Naive B cell (primary cell): Measurements from ENCODE around the gene GPD1L. TPM values are rescaled to one million over a fixed set of nuclear protein-coding genes. Genes with fewer than 3 reads are reported as not detected.
"Not testable (repeated sequence)": the region's sequence is repeated elsewhere in the genome, so short reads cannot be mapped to it uniquely, and the experiment has no call there.

Experiments used
- ATAC-seq, 2 donors: fragments of 150-1000 bp; cut with Tn5 transposase; 2 replicates each; pipeline ENCODE4 v1.10.0; 2021; ENCODE audit warnings: low read depth in 2 of 2, mild to moderate bottlenecking in 2 of 2, moderate library complexity in 2 of 2
- DNase-seq: peaks from one replicate; pipeline ENCODE4 v3.0.0; 2022
- H3K27ac Mint-ChIP-seq, 6 donors: one replicate each; pipeline ENCODE4 v1.8.0; 2020 to 2022; ENCODE audit warnings: mild to moderate bottlenecking in 6 of 6, mixed read lengths in 6 of 6, moderate library complexity in 5 of 6, inconsistent platforms in 2 of 6
- H3K27me3 Mint-ChIP-seq, 3 donors: one replicate each; pipeline ENCODE4 v1.8.0; 2021 to 2022; ENCODE audit warnings: mixed read lengths in 3 of 3, mild to moderate bottlenecking in 1 of 3
- H3K36me3 Mint-ChIP-seq, 2 donors: one replicate each; pipeline ENCODE4 v1.8.0; 2020 to 2022; ENCODE audit warnings: mixed read lengths in 2 of 2, inconsistent platforms in 1 of 2, mild to moderate bottlenecking in 1 of 2
- H3K4me1 Mint-ChIP-seq, 3 donors: one replicate each; pipeline ENCODE4 v1.8.0; 2020 to 2022; ENCODE audit warnings: mixed read lengths in 3 of 3, inconsistent platforms in 1 of 3, mild to moderate bottlenecking in 1 of 3, moderate library complexity in 1 of 3
- H3K4me3 Mint-ChIP-seq, 8 donors: one replicate each; pipeline ENCODE4 v1.8.0; 2020 to 2022; ENCODE audit warnings: mild to moderate bottlenecking in 8 of 8, mixed read lengths in 8 of 8, moderate library complexity in 8 of 8, inconsistent platforms in 2 of 8
- H3K9me3 Mint-ChIP-seq, 7 donors: one replicate each; pipeline ENCODE4 v1.8.0; 2020 to 2022; ENCODE audit warnings: mixed read lengths in 7 of 7, mild to moderate bottlenecking in 5 of 7, inconsistent platforms in 2 of 7, moderate library complexity in 1 of 7
- polyA plus RNA-seq, 6 donors: library from polyadenylated mRNA; unstranded; fragments of 300-500 nt; fragmentation: Illumina TruSeq; gene quantifications; one replicate each; pipeline ENCODE4 v1.2.3, GENCODE V29; 2021; ENCODE audit warnings: low read depth in 6 of 6

Gene GPD1L
- polyA plus RNA-seq, 6 donors from 2014 or later: 2.7 to 7.4 (median 5.3) TPM

DNA sequence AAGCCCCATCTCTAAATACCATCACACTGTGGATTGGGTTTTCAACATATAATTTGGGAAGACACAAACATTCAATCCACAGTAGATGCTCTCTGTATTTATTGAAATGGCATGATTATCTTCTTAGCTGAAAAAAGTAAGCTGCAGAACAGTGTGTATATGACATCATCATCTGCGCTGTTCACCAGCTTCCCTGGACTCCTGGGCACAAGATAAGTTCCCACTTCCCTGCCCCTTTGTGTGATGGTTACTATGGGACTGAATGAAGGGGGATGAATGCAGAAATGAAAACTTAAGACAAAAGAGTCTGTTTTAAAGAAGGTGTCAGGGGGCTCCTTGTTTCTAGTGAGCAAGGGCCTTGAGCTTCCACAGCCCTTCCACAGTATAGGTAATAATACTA, 20.0 kb upstream of the GPD1L start:
- Mint-ChIP-seq H3K9me3 (peaks cover 1 to 13% (median 10%) of the 10 kb centered on the region in 7 donors), H3K27me3 (no peaks in the 10 kb centered on the region), H3K27ac (no peak overlapping the region), H3K4me3 (no peak overlapping the region), H3K36me3 (peaks cover 0 to 23% of the 10 kb centered on the region in 2 donors), H3K4me1 (peaks cover 2 to 4% (median 2%) of the 10 kb centered on the region in 3 donors)
- no peak for ATAC-seq
- no peak for DNase-seq

DNA sequence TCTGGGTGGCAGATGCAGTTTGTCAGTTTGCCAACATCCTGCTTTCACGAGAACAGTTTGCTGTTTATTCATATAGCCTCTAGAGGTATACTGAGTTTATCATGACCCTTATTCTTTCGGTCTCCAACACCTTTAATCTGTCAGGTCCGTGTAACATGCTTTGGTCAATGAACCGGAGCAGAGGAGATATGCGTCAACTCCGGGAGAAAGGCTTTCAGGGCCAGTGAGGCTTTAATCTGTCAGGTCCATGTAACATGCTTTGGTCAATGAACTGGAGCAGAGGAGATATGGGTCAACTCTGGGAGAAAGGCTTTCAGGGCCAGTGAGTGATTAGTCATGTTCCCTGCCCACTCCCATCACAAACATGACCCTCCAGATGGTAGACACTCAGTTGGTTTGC, 16.9 kb upstream of the GPD1L start:
- no peak overlapping the region for H3K27ac Mint-ChIP-seq
- ATAC-seq: no peak
- peaks cover 0 to 10% (median 9%) of the 10 kb centered on the region in 3 donors for H3K27me3 Mint-ChIP-seq

DNA sequence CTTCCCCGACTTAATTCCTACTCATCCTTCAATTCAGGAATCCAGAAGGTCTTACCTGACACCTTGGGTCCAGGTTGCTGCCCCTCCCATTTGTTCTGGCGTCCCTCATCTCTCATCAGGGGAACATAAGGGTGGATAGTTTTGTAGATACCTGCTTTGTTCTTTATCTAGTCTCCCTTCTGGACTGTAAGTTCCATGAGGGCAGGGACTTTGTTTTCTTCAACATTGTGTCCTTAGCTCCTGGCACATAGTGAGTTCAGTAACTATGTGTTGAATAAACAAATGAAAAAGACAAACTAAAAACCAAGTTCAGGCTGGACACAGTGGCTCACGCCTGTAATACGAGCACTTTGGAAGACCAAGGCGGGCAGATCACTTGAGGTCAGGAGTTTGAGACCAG, 13.2 kb upstream of the GPD1L start:
- no peak overlapping the region for H3K27ac Mint-ChIP-seq
- peaks cover 4 to 14% (median 13%) of the 10 kb centered on the region in 3 donors for H3K4me1 Mint-ChIP-seq
- DNase-seq (no peak), ATAC-seq (no peak)
- H3K36me3 Mint-ChIP-seq: peaks cover 0 to 11% of the 10 kb centered on the region in 2 donors
- peaks cover 0 to 10% (median 9%) of the 10 kb centered on the region in 3 donors for H3K27me3 Mint-ChIP-seq
- H3K4me3 Mint-ChIP-seq: no peak overlapping the region
- peaks cover 0 to 13% (median 4%) of the 10 kb centered on the region in 7 donors for H3K9me3 Mint-ChIP-seq

More for the DNA sequence above, 16.9 kb upstream of the GPD1L start:
- H3K9me3 Mint-ChIP-seq: peaks cover 0 to 13% (median 8%) of the 10 kb centered on the region in 7 donors
- peaks cover 4 to 8% (median 8%) of the 10 kb centered on the region in 3 donors for H3K4me1 Mint-ChIP-seq
- peaks cover 0 to 13% of the 10 kb centered on the region in 2 donors for H3K36me3 Mint-ChIP-seq
- H3K4me3 Mint-ChIP-seq: peak overlapping the region in 1 of 8 donors; percentile 12
- DNase-seq: no peak

DNA sequence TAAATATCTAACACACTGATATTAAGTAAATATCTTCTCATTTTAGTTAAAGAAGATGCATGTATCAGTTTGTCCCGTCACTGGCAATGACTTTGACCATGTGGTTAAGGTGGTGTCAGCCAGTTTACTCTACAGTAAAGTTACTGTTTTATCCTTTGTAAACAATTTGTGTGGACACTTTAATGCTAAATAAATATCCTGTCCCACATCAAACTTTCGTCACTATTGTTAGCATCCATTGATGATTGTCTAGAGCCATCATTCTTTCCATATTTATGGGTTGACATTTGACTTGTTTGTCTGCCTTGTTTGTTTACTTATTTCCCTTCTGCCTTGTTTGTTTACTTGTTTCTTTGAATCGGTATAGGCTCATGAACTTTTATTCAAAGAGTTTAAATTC, 11.0 kb upstream of the GPD1L start:
- Mint-ChIP-seq H3K27ac (no peak overlapping the region), H3K4me3 (no peak overlapping the region), H3K36me3 (no peaks in the 10 kb centered on the region), H3K4me1 (peaks cover 9 to 14% (median 13%) of the 10 kb centered on the region in 3 donors), H3K27me3 (peaks cover 0 to 10% (median 9%) of the 10 kb centered on the region in 3 donors), H3K9me3 (peaks cover 0 to 4% (median 0%) of the 10 kb centered on the region in 7 donors)
- ATAC-seq (no peak), DNase-seq (no peak)

DNA sequence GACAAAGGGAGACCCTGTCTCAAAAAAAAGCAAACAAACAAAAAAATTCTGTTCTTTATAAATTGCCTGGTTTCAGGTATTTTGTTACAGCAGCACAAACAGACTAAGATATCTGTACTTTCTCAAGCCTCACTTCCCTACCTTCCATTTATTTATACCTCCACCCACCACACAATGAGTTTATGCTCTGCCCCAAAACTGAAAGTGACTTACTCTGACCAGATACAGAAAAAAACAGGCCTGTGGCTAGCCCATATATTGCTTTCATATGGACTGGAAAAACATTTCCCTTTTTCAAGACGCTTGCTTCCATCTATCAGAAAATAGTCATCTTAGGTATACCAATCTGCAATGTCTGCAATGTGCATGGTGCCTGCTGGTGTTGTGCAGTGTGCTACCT, 8.7 kb upstream of the GPD1L start:
- Mint-ChIP-seq H3K27me3 (peaks cover 0 to 7% (median 6%) of the 10 kb centered on the region in 3 donors), H3K36me3 (peaks cover 5 to 13% of the 10 kb centered on the region in 2 donors), H3K27ac (peak overlapping the region in 3 of 6 donors; percentile 14 to 56 (median 47)), H3K4me3 (no peak overlapping the region), H3K4me1 (peaks cover 4 to 6% (median 5%) of the 10 kb centered on the region in 3 donors), H3K9me3 (peaks cover 6 to 23% (median 19%) of the 10 kb centered on the region in 7 donors)
- DNase-seq (no peak), ATAC-seq (no peak)

DNA sequence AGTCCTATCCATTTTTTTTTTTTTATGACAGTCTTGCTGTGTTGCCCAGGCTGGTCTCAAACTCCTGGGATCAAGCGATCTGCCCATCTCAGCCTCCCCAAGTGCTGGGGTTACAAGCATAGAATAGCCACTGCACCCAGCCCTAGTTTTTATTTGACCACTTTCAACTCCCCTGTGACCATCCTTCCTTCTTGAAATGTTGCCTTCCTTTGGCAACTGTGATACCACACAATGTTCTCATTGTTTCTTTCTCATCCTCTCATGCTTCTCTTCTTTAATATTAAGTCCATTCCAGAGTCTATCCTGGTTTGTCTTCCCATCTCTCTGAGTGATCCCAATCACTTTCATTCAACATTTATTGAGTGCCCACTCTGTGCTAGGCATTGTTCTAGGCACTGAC, 7.9 kb upstream of the GPD1L start:
- Mint-ChIP-seq H3K27ac (no peak overlapping the region), H3K4me3 (no peak overlapping the region), H3K4me1 (peaks cover 4 to 6% (median 5%) of the 10 kb centered on the region in 3 donors), H3K36me3 (peaks cover 5 to 13% of the 10 kb centered on the region in 2 donors), H3K27me3 (no peaks in the 10 kb centered on the region), H3K9me3 (peaks cover 6 to 28% (median 20%) of the 10 kb centered on the region in 7 donors)
- ATAC-seq (no peak), DNase-seq (no peak)

DNA sequence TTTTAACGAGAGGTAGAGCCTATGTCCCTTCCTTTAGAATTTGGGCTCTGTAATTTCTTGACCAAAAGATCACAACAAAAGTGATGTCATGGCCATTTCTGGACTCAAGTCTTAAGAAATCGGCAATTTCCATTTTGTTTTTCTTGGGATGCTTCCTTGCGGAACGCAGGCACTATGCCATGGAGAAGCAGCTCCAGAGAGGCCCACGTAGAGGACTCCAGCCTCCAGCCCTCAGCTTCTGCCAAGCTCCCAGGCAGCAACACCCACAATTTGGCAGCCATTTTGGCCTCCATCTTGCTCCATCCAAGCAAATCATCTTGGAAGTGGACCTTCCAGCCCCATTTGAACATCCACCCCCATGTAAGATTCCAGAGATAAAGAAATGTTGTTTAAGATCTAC, 6.0 kb upstream of the GPD1L start:
- no peak for ATAC-seq

DNA sequence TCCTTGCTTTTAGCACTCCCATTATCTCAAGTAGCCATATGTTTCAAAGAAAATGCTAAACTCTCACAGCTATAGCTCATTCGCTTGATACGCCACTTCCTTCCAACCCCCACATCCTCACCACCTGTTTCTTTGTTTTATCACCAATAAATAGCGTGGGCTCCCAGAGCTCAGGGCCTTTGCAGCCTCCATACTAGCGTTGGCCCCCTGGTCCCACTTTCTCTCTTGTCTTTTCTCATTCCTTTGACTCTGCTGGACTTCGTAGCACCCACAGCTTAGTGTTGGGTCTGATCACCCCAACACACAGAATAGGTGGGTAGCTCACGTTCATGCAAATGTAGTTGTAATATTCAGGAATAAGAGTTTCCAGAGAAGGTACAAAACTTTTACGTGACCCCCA, 4.1 kb upstream of the GPD1L start:
- H3K4me3 Mint-ChIP-seq: no peak overlapping the region
- ATAC-seq (no peak), DNase-seq (no peak)
- no peaks in the 10 kb centered on the region for H3K27me3 Mint-ChIP-seq
- H3K9me3 Mint-ChIP-seq: peaks cover 6 to 28% (median 21%) of the 10 kb centered on the region in 7 donors
- H3K27ac Mint-ChIP-seq: no peak overlapping the region
- peaks cover 8 to 17% (median 16%) of the 10 kb centered on the region in 3 donors for H3K4me1 Mint-ChIP-seq
- peaks cover 5 to 20% of the 10 kb centered on the region in 2 donors for H3K36me3 Mint-ChIP-seq

More for the DNA sequence above, 6.0 kb upstream of the GPD1L start:
- Mint-ChIP-seq H3K36me3 (peaks cover 5 to 20% of the 10 kb centered on the region in 2 donors), H3K4me3 (no peak overlapping the region), H3K4me1 (peaks cover 4 to 8% (median 5%) of the 10 kb centered on the region in 3 donors), H3K27ac (peak overlapping the region in 1 of 6 donors; percentile 10), H3K9me3 (peaks cover 6 to 28% (median 21%) of the 10 kb centered on the region in 7 donors), H3K27me3 (no peaks in the 10 kb centered on the region)
- no peak for DNase-seq

DNA sequence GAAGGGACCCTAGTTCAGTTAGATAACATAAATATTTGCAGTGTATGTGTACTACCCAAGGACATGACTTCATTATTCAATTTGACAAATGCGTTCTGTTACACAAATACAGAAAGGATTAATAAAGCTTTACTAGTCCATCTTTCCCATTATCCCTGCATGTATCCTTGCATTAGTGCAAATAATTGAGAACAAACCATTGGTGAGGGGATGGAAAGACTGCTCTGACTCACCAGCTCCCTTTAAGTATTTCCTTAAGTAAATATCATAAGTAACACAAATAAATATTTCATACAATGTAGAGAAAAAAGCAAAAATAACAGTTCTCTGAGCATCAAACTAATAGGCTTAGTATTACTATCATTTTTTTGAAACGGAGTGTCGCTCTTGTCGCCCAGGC, 1.9 kb upstream of the GPD1L start:
- ATAC-seq (no peak), DNase-seq (no peak)
- Mint-ChIP-seq H3K27me3 (no peaks in the 10 kb centered on the region), H3K4me1 (peaks cover 9 to 17% (median 15%) of the 10 kb centered on the region in 3 donors), H3K27ac (no peak overlapping the region), H3K9me3 (peaks cover 6 to 28% (median 19%) of the 10 kb centered on the region in 7 donors), H3K4me3 (peak overlapping the region in 1 of 8 donors; percentile 12), H3K36me3 (peaks cover 5 to 20% of the 10 kb centered on the region in 2 donors)

DNA sequence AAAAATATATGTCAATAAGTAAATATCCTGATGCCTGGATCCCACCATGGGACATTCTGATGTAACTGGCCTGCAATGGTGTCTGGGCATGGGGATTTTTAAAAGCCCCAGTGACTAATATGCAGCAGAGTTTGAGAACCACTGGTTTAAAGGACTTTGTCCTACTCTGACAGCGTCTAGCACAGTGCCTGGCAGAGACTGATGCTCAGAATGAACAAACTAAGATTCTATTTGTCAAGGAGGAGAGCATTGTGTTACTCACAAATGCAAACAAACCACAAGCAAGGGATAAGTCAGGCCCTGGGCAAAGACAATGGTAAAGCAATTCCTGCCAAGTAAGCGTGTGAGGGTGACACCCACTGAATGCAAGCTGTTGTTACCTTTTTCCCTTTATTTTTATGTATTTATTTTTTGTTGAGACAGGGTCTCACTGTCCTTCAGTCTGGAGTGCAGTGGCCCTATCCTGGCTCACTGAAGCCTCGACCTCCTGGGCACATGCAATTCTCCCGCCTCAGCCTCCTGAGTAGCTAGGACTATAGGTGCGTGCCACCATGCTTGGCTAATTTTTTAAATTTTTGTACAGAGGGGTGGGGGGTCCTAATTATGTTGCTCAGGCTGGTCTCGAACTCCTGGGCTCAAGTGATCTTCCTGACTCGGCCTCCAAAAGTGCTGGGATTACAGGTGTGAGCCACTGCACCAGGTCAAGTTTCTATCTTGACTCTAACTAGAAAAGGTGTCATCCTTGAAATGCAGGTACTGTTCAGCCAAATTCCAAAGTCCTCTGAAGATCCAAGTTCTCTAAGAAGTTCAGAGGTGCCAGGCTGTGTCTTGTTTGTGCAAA, 909 bp upstream of the GPD1L start:
- DNase-seq (no peak), ATAC-seq (no peak)
- Mint-ChIP-seq H3K27me3 (no peaks in the 10 kb centered on the region), H3K36me3 (peaks cover 5 to 20% of the 10 kb centered on the region in 2 donors), H3K4me1 (peaks cover 9 to 20% (median 15%) of the 10 kb centered on the region in 3 donors), H3K9me3 (peaks cover 6 to 28% (median 18%) of the 10 kb centered on the region in 7 donors), H3K4me3 (peak overlapping the region; percentile 85 to 98 (median 91)), H3K27ac (peak overlapping the region in 3 of 6 donors; percentile 8 to 38 (median 30))

DNA sequence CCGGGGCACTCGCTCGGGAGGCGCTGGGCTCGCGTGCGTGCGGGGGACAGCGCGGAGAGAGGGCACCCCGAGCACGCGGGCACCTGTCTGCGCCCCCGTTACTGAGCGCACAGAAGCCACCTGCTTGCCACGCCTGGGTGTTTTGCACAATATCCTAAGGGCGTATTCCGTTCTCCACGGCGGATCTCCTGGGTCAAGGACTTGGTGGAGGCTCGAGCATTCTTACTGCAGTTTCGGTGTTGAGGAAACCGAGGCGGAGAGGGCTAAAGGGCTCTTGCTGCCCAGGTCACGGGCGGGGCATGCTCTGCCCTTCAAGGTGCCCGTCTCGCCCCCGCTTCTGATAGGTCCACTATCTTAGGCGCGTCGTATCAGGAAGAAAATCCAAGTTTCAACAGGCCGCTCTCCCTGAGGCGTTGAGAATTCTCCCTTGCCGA, 526 bp downstream of the GPD1L start:
- no peak for DNase-seq
- H3K9me3 Mint-ChIP-seq: peaks cover 3 to 13% (median 6%) of the 10 kb centered on the region in 7 donors
- no peaks in the 10 kb centered on the region for H3K27me3 Mint-ChIP-seq
- peaks cover 0 to 13% of the 10 kb centered on the region in 2 donors for H3K36me3 Mint-ChIP-seq
- H3K4me1 Mint-ChIP-seq: peaks cover 13 to 27% (median 15%) of the 10 kb centered on the region in 3 donors
- ATAC-seq: peak; percentile 11 to 16
- H3K27ac Mint-ChIP-seq: peak overlapping the region in 5 of 6 donors; percentile 0 to 82 (median 56)
- H3K4me3 Mint-ChIP-seq: peak overlapping the region; percentile 90 to 98 (median 94)

DNA sequence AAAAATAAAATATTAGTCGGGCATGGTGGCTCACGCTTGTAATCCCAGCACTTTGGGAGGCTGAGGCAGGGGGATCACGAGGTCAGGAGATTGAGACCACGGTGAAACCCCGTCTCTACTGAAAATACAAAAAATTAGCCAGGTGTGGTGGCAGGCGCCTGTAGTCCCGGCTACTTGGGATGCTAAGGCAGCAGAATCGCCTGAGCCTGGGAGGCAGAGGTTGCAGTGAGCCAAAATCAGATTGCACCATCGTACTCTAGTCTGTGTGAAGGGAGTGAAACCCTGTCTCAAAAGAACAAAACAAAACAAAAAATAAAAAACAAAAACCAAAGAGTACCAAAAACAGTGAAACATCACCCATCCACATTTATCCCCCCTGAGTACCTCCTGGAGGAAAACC, 1.8 kb downstream of the GPD1L start:
- not testable (repeated sequence) for H3K27ac Mint-ChIP-seq, H3K36me3 Mint-ChIP-seq, H3K27me3 Mint-ChIP-seq, H3K9me3 Mint-ChIP-seq, ATAC-seq, DNase-seq
- peaks cover 13 to 27% (median 15%) of the 10 kb centered on the region in 3 donors for H3K4me1 Mint-ChIP-seq
- H3K4me3 Mint-ChIP-seq: peak overlapping the region in 3 of 8 donors; percentile 25 to 78 (median 28)

DNA sequence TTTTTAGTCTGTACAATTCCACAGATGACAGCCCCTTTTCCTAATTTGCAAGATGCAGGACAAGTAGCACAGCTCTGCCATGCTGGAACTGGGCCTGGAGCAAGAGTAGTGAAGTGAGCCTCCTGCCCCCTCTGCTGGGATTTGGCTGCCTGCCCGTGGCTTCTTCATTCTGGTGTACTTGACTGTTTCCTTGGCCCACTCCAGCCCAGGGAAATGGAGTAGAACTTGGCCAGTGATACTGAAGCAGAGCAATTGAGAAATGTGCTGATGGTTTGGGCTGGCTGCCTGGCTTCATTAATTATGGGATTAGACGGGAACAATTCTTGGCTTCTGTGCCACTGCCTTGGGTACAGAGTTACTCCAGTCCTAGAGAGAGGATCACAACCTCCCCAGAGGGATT, 2.8 kb downstream of the GPD1L start:
- Mint-ChIP-seq H3K9me3 (peaks cover 0 to 1% (median 0%) of the 10 kb centered on the region in 7 donors), H3K36me3 (peaks cover 0 to 3% of the 10 kb centered on the region in 2 donors), H3K27ac (peak overlapping the region in 1 of 6 donors; percentile 22), H3K4me1 (peaks cover 17 to 33% (median 20%) of the 10 kb centered on the region in 3 donors), H3K27me3 (no peaks in the 10 kb centered on the region), H3K4me3 (peak overlapping the region in 1 of 8 donors; percentile 76)
- ATAC-seq (no peak), DNase-seq (no peak)
